Measurements from ENCODE around the gene UNC45B. TPM values are rescaled to one million over a fixed set of nuclear protein-coding genes. Genes with fewer than 3 reads are reported as not detected.

UNC45B gene
- total RNA-seq (2021; fragmentation: NEBNext Ultra II Directional; extraction: Animal tissue kit (Norgen Biotek cat#: 25700)): not detected
- long read RNA-seq: 0 reads

- Mint-ChIP-seq H3K27ac (no peak within 1 kb of the TSS), H3K9me3 (no peaks in the 10 kb centered on the region), H3K27me3 (ENCODE audit: insufficient read depth) (peaks cover 39% of the 10 kb centered on the region), H3K36me3 (ENCODE audit: low read depth) (no peaks in the 10 kb centered on the region), H3K4me1 (ENCODE audit: low read depth) (no peaks in the 10 kb centered on the region; the same call in 1 of the 2 replicates), H3K4me3 (no peak within 1 kb of the TSS)
- TF ChIP-seq CTCF (IDR thresholded peaks at IDR 0.05): no peak
- no peak for DNase-seq
Observed at GRCh38 chr17:35147375-35147905, at the start of gene UNC45B. Gene UNC45B (plus strand): TSS chr17:35147817. CDS start chr17:35148264, 447 bp downstream.

- Mint-ChIP-seq H3K9me3 (no peaks in the 10 kb centered on the region), H3K4me1 (ENCODE audit: low read depth) (peaks cover 4% of the 10 kb centered on the region), H3K36me3 (ENCODE audit: low read depth) (peaks cover 23% of the 10 kb centered on the region), H3K4me3 (no peak overlapping the region), H3K27ac (no peak overlapping the region), H3K27me3 (ENCODE audit: insufficient read depth) (no peaks in the 10 kb centered on the region)
- DNase-seq: no peak
- TF ChIP-seq CTCF (IDR thresholded peaks at IDR 0.05): no peak
Observed at GRCh38 chr17:35099908-35100307, 47.7 kb upstream of the UNC45B start.

GRCh38 chr17:35101036-35101435, 46.6 kb upstream of the UNC45B start:
- peaks cover 34% of the 10 kb centered on the region for H3K36me3 Mint-ChIP-seq (ENCODE audit: low read depth)
- no peaks in the 10 kb centered on the region for H3K27me3 Mint-ChIP-seq (ENCODE audit: insufficient read depth)
- H3K4me3 Mint-ChIP-seq: no peak overlapping the region
- TF ChIP-seq CTCF (IDR thresholded peaks at IDR 0.05): no peak
- H3K27ac Mint-ChIP-seq: no peak overlapping the region
- no peaks in the 10 kb centered on the region for H3K4me1 Mint-ChIP-seq (ENCODE audit: low read depth)
- DNase-seq: no peak
- no peaks in the 10 kb centered on the region for H3K9me3 Mint-ChIP-seq

GRCh38 chr17:35101725-35102124, 45.9 kb upstream of the UNC45B start:
- no peak overlapping the region for H3K4me3 Mint-ChIP-seq
- no peak for TF ChIP-seq CTCF (IDR thresholded peaks at IDR 0.05)
- H3K9me3 Mint-ChIP-seq: no peaks in the 10 kb centered on the region
- no peak overlapping the region for H3K27ac Mint-ChIP-seq
- H3K36me3 Mint-ChIP-seq (ENCODE audit: low read depth): peaks cover 40% of the 10 kb centered on the region
- H3K4me1 Mint-ChIP-seq (ENCODE audit: low read depth): no peaks in the 10 kb centered on the region
- no peak for DNase-seq
- no peaks in the 10 kb centered on the region; the same call in 1 of the 2 replicates for H3K27me3 Mint-ChIP-seq (ENCODE audit: insufficient read depth)

- Mint-ChIP-seq H3K27ac (no peak overlapping the region), H3K4me1 (ENCODE audit: low read depth) (no peaks in the 10 kb centered on the region), H3K36me3 (ENCODE audit: low read depth) (peaks cover 40% of the 10 kb centered on the region), H3K4me3 (no peak overlapping the region), H3K27me3 (ENCODE audit: insufficient read depth) (no peaks in the 10 kb centered on the region; the same call in 1 of the 2 replicates), H3K9me3 (no peaks in the 10 kb centered on the region)
- TF ChIP-seq CTCF (IDR thresholded peaks at IDR 0.05): no peak
- DNase-seq: no peak
Observed at GRCh38 chr17:35103271-35103670, 44.3 kb upstream of the UNC45B start.
